Ovary (tissue), 9 donors: Measurements from ENCODE around the gene RBM15B. TPM values are rescaled to one million over a fixed set of nuclear protein-coding genes. Genes with fewer than 3 reads are reported as not detected.

Experiments used
- DNase-seq, 5 donors: peaks; one replicate each; pipeline ENCODE4 v3.0.0-alpha.2; 2019 to 2020
- H3K27ac ChIP-seq, 2 donors: fragments of 200-600 bp; one replicate each; pipeline versions ENCODE4 v1.5.1 to v1.8.0; 2019 to 2022
- H3K27me3 ChIP-seq: fragments of 200-600 bp; one replicate; pipeline ENCODE4 v1.8.0; 2022
- H3K36me3 ChIP-seq: fragments of 200-600 bp; sonication (generic); one replicate; pipeline ENCODE4 v1.5.1; 2019
- H3K4me1 ChIP-seq: one replicate; pipeline ENCODE4 v1.8.1; 2013; ENCODE audit warnings: mild to moderate bottlenecking, moderate library complexity; ENCODE audit not compliant: insufficient read depth
- H3K4me3 ChIP-seq: fragments of 200-600 bp; sonication (generic); one replicate; pipeline ENCODE4 v1.5.1; 2017
- H3K9me3 ChIP-seq, 2 donors: fragments of 200-600 bp in 1 of 2; sonication (generic) in 1 of 2; one replicate each; pipeline versions ENCODE4 v1.5.1 to v1.8.1; 2013 to 2019; ENCODE audit warnings: mild to moderate bottlenecking in 1 of 2, moderate library complexity in 1 of 2
- CTCF ChIP-seq, 3 donors: fragments of 450-650 bp in 2 of 3; fragments of 200-600 bp in 1 of 3; IDR thresholded peaks; one replicate each; pipeline versions ENCODE4 v1.5.1 to v1.8.0; 2016 to 2022; ENCODE audit warnings: antibody characterized with exemption in 3 of 3, mild to moderate bottlenecking in 1 of 3
- EP300 ChIP-seq: sonication (generic); formaldehyde crosslinking; IDR thresholded peaks from one replicate; pipeline ENCODE4 v1.6.1; 2017; ENCODE audit warnings: antibody characterized with exemption
- POLR2A ChIP-seq: fragments of 450-650 bp; IDR thresholded peaks from one replicate; pipeline ENCODE4 v1.6.1; 2017; ENCODE audit warnings: antibody characterized with exemption, mild to moderate bottlenecking, moderate library complexity
- WGBS, 3 donors: extraction: QIAGEN DNeasy Blood & Tissue Kit in 1 of 3; methylation state at CpG; one replicate each; pipeline versions ENCODE4 v1.1.5 to v1.1.7; 2013 to 2017; 5-methylcytosine and 5-hydroxymethylcytosine counted together
- intact Hi-C, 4 donors: fragments of 100-400 bp; cut with DNase I; formaldehyde crosslinking; loops; one replicate each; pipeline versions ENCODE4 v1.11.0 to v1.15.1; 2022 to 2023
- polyA plus RNA-seq, 2 donors: library from polyadenylated mRNA; stranded (reverse); fragments of 200-250 nt in 1 of 2; fragments of 350-450 nt in 1 of 2; fragmentation: Illumina TruSeq in 1 of 2; extraction: RNeasy Lipid Tissue Mini Kit (QIAGEN cat#74804) in 1 of 2; gene quantifications; one replicate each; pipeline ENCODE4 v1.2.3, GENCODE V29; 2013 to 2014
- total RNA-seq, 7 donors: library from RNA; depleted of rRNA in 2 of 7; stranded (reverse); fragments of >200 nt in 2 of 7; fragmentation: NEBNext Ultra II Directional in 3 of 7; extraction: Animal tissue kit (Norgen Biotek cat#: 25700) in 3 of 7; gene quantifications; one replicate each; pipeline versions ENCODE4 v1.1.0 to v1.2.4, GENCODE V29; 2016 to 2023
- donor health status: DM: no; HTN: no; CAD: no; lungs with moderate emphysema.
- donor health status: DM: no; HTN: no; CAD: no.
- donor health status: Bipolar disorder and iron deficiency.
- donor health status: DM: yes; HTN: yes; CAD: no.
- donor health status: DM: no; HTN: no; CAD: no.
- donor health status: DM: yes; HTN: yes; CAD: no.

RBM15B gene
- total and polyA plus RNA-seq, 9 donors = 16.1 to 40.2 (median 27.6) TPM

- DNase-seq = no peak
- 78 to 82% (median 81%) methylated on average over 4 of the region's 4 CpGs for WGBS, 3 donors
- Histone ChIP-seq H3K27me3 (no peaks in the 10 kb centered on the region), H3K36me3 (no peaks in the 10 kb centered on the region), H3K4me1 (no peaks in the 10 kb centered on the region), H3K9me3 (no peaks in the 10 kb centered on the region), H3K4me3 (no peak overlapping the region), H3K27ac (no peak overlapping the region)
- intact Hi-C loops = no loop called here
- TF ChIP-seq CTCF (IDR thresholded peaks at IDR 0.05) (no peak), EP300 (no peak), POLR2A (no peak)
These were observed 38.0 kb upstream of the RBM15B start for GRCh38 chr3:51353131-51353530.

- Histone ChIP-seq H3K27me3 (no peaks in the 10 kb centered on the region), H3K4me3 (no peak overlapping the region), H3K4me1 (no peaks in the 10 kb centered on the region), H3K36me3 (no peaks in the 10 kb centered on the region), H3K9me3 (no peaks in the 10 kb centered on the region), H3K27ac (no peak overlapping the region)
- TF ChIP-seq EP300 = no peak
- TF ChIP-seq POLR2A = no peak
- TF ChIP-seq CTCF (IDR thresholded peaks at IDR 0.05) = no peak
- intact Hi-C loops = no loop called here
- no peak for DNase-seq
- 60 to 92% (median 78%) methylated on average over 1 of the region's 1 CpG for WGBS, 3 donors
These were observed 37.4 kb upstream of the RBM15B start for GRCh38 chr3:51353691-51354090.

- 75 to 87% (median 83%) methylated on average over 2 of the region's 2 CpGs for WGBS, 3 donors
- no peaks in the 10 kb centered on the region for H3K4me1 ChIP-seq
- H3K36me3 ChIP-seq = no peaks in the 10 kb centered on the region
- H3K27me3 ChIP-seq = no peaks in the 10 kb centered on the region
- no peak overlapping the region for H3K27ac ChIP-seq
- no peaks in the 10 kb centered on the region for H3K9me3 ChIP-seq
- intact Hi-C loops = no loop called here
- no peak overlapping the region for H3K4me3 ChIP-seq
- no peak for TF ChIP-seq CTCF (IDR thresholded peaks at IDR 0.05)
- TF ChIP-seq EP300 = no peak
- TF ChIP-seq POLR2A = no peak
- no peak for DNase-seq
These were observed 36.9 kb upstream of the RBM15B start for GRCh38 chr3:51354172-51354571.

GRCh38 chr3:51354731-51355615 is 36.1 kb upstream of the RBM15B start:
- H3K4me3 ChIP-seq = no peak overlapping the region
- H3K36me3 ChIP-seq = no peaks in the 10 kb centered on the region
- TF ChIP-seq POLR2A (no peak), EP300 (no peak), CTCF (IDR thresholded peaks at IDR 0.05) (no peak)
- WGBS, 3 donors = 80 to 88% (median 87%) methylated on average over 9 of the region's 9 CpGs
- no peaks in the 10 kb centered on the region for H3K27me3 ChIP-seq
- intact Hi-C loops = no loop called here
- DNase-seq = peak in 1 of 5 donors; percentile 3
- H3K9me3 ChIP-seq = no peaks in the 10 kb centered on the region
- H3K4me1 ChIP-seq = no peaks in the 10 kb centered on the region
- H3K27ac ChIP-seq = no peak overlapping the region
